Loucy (cell line): Measurements from ENCODE around the gene SCAP.
"Not testable (repeated sequence)": the region's sequence is repeated elsewhere in the genome, so short reads cannot be mapped to it uniquely, and the experiment has no call there.

Source experiments
- H2AFZ ChIP-seq: fragments of 200-600 bp; sonication (generic); 2 replicates; pipeline ENCODE4 v1.6.0; 2016; ENCODE audit warnings: antibody characterized with exemption, mild to moderate bottlenecking, low read length, moderate library complexity
- H3F3A ChIP-seq: fragments of 200-600 bp; 2 replicates; pipeline ENCODE4 v1.6.0; 2016; ENCODE audit warnings: antibody characterized with exemption, low read depth, mild to moderate bottlenecking
- H3K27me3 ChIP-seq: fragments of 200-600 bp; sonication (generic); 2 replicates; pipeline ENCODE4 v1.6.1; 2014; ENCODE audit warnings: low read length, mild to moderate bottlenecking; ENCODE audit not compliant: insufficient read depth, poor library complexity, severe bottlenecking
- H3K36me3 ChIP-seq: fragments of 200-600 bp; sonication (generic); 2 replicates; pipeline ENCODE4 v1.6.1; 2016; ENCODE audit warnings: low read length; ENCODE audit not compliant: insufficient read depth
- H3K4me1 ChIP-seq: fragments of 200-600 bp; sonication (generic); 2 replicates; pipeline ENCODE4 v1.5.1; 2014; ENCODE audit warnings: low read length, mild to moderate bottlenecking; ENCODE audit not compliant: insufficient read depth, poor library complexity, severe bottlenecking
- H3K4me2 ChIP-seq: fragments of 200-600 bp; sonication (generic); 2 replicates; pipeline ENCODE4 v1.6.0; 2014; ENCODE audit warnings: antibody characterized with exemption, low read length, low read depth, mild to moderate bottlenecking; ENCODE audit not compliant: poor library complexity, severe bottlenecking
- H3K4me3 ChIP-seq: fragments of 200-600 bp; sonication (generic); 2 replicates; pipeline ENCODE4 v1.5.1; 2014; ENCODE audit warnings: low read length, mild to moderate bottlenecking, mixed read lengths; ENCODE audit not compliant: poor library complexity, severe bottlenecking
- H3K79me2 ChIP-seq: fragments of 200-600 bp; sonication (generic); 2 replicates; pipeline ENCODE4 v1.6.1; 2014; ENCODE audit warnings: low read length; ENCODE audit not compliant: insufficient read depth
- H3K9ac ChIP-seq: fragments of 200-600 bp; sonication (generic); 2 replicates; pipeline ENCODE4 v1.6.0; 2014; ENCODE audit warnings: mild to moderate bottlenecking, low read depth, low read length, moderate library complexity; ENCODE audit not compliant: poor library complexity, severe bottlenecking
- H3K9me2 ChIP-seq: fragments of 200-600 bp; sonication (generic); replicated peaks from 2 replicates; pipeline ENCODE4 v1.6.1; 2016; ENCODE audit warnings: low read depth, low read length, mixed read lengths
- H3K9me3 ChIP-seq: fragments of 200-600 bp; sonication (generic); 2 replicates; pipeline ENCODE4 v1.6.1; 2014; ENCODE audit warnings: mild to moderate bottlenecking, antibody characterized with exemption, low read length, low read depth; ENCODE audit not compliant: insufficient read depth
- H4K20me1 ChIP-seq: fragments of 200-600 bp; sonication (generic); 2 replicates; pipeline ENCODE4 v1.6.0; 2014; ENCODE audit warnings: antibody characterized with exemption, low read length, mild to moderate bottlenecking; ENCODE audit not compliant: insufficient read depth, poor library complexity, severe bottlenecking
- CTCF ChIP-seq: fragments of 200-600 bp; sonication (generic); conservative IDR thresholded peaks from 2 replicates; pipeline ENCODE4 v1.5.1; 2014; ENCODE audit warnings: mild to moderate bottlenecking, antibody characterized with exemption, low read length
- EZH2phosphoT487 ChIP-seq: fragments of 200-600 bp; IDR thresholded peaks from 2 replicates; pipeline ENCODE4 v1.6.1; 2018; ENCODE audit warnings: antibody characterized with exemption, mild to moderate bottlenecking, moderate library complexity, borderline replicate concordance

The SCAP gene

GRCh38 chr3:47487265-47487664 is 11.5 kb upstream of the SCAP start:
- TF ChIP-seq CTCF (no peak), EZH2phosphoT487 (no peak)

DNA sequence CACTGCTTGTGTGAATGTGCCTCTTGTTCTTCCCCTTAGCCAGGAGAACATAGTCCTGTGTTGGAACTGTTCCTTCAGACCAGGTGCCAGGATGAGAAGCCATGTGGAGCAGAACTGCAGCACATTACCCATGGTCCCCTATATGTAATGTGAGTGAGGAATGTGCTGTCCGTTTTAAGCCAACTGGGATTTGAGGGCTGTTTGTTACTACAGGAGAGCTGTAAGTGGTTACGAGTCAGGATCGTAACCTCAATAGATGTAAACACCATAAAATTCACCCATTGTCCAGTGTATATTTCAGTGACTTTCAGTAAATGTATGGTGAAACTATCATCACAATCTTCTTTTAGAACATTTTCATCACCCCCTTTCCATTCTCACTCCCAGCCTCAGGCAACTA is 10.1 kb upstream of the SCAP start:
- no peaks in the 10 kb centered on the region for H3K79me2 ChIP-seq
- no peaks in the 10 kb centered on the region for H3K27me3 ChIP-seq
- no peaks in the 10 kb centered on the region for H3K36me3 ChIP-seq
- H2AFZ ChIP-seq: no peak overlapping the region
- H3K9me3 ChIP-seq: no peaks in the 10 kb centered on the region
- no peaks in the 10 kb centered on the region for H3K9me2 ChIP-seq
- no peak overlapping the region for H3K4me3 ChIP-seq
- H3F3A ChIP-seq: no peaks in the 10 kb centered on the region
- H4K20me1 ChIP-seq: no peaks in the 10 kb centered on the region
- H3K4me2 ChIP-seq: no peak overlapping the region
- TF ChIP-seq EZH2phosphoT487 (no peak), CTCF (no peak)
- no peak overlapping the region for H3K9ac ChIP-seq
- H3K4me1 ChIP-seq: no peaks in the 10 kb centered on the region

More at GRCh38 chr3:47487265-47487664, 11.5 kb upstream of the SCAP start:
- H3K9ac ChIP-seq: no peak overlapping the region
- no peaks in the 10 kb centered on the region; the same call in 1 of the 2 replicates for H3K36me3 ChIP-seq
- H3K27me3 ChIP-seq: no peaks in the 10 kb centered on the region
- H3K4me3 ChIP-seq: no peak overlapping the region
- no peaks in the 10 kb centered on the region for H3K9me2 ChIP-seq
- H3K79me2 ChIP-seq: no peaks in the 10 kb centered on the region
- no peaks in the 10 kb centered on the region for H3F3A ChIP-seq
- no peaks in the 10 kb centered on the region for H3K9me3 ChIP-seq
- no peaks in the 10 kb centered on the region for H4K20me1 ChIP-seq
- no peaks in the 10 kb centered on the region for H3K4me1 ChIP-seq
- no peak overlapping the region for H3K4me2 ChIP-seq
- H2AFZ ChIP-seq: no peak overlapping the region

DNA sequence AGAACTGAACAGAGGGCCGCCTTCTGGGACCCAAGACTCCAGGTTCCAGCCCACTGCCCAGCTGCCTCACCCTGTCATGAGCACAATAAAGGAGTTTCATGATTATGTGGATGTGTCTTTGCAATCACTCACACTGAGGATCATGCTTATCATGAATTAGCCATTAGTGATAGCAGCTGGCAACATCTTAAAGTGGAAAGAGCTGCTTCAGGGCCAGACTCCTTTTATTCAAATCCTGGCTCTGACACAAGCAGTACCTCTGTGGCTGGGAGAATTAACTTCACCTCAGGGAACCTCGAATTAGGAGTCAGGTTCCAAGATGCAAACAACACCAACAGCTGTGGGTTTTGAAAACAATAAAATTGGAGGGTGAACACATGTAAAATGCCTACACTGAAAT is 6.6 kb upstream of the SCAP start:
- no peaks in the 10 kb centered on the region for H4K20me1 ChIP-seq
- no peak overlapping the region for H3K4me2 ChIP-seq
- H3K79me2 ChIP-seq: no peaks in the 10 kb centered on the region
- H3K9me2 ChIP-seq: no peaks in the 10 kb centered on the region
- H2AFZ ChIP-seq: no peak overlapping the region
- H3K9ac ChIP-seq: no peak overlapping the region
- no peaks in the 10 kb centered on the region for H3F3A ChIP-seq
- H3K4me3 ChIP-seq: no peak overlapping the region
- no peaks in the 10 kb centered on the region for H3K9me3 ChIP-seq
- H3K4me1 ChIP-seq: no peaks in the 10 kb centered on the region
- H3K36me3 ChIP-seq: no peaks in the 10 kb centered on the region
- TF ChIP-seq CTCF (no peak), EZH2phosphoT487 (no peak)
- H3K27me3 ChIP-seq: no peaks in the 10 kb centered on the region

DNA sequence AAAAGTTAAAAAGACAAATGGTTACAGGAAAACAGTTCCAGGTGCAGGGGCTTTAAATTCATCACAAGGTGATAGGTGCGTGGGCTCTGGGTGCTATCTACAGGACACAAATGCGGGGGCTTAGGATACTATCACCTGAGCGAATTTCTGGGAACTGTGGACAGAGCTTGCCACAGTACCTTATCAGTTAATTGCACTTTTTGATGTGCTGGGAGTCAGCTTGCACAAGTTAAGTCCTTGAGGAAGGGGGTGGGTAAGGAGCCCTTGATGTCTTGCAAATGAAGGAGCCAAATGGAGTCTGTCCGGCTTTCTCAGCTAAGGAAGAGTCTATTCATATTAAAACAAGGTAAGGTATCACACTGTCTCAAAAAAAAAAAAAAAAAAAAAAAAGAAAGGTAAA is 6.0 kb upstream of the SCAP start:
- not testable (repeated sequence) for H3K9ac ChIP-seq, H3K4me3 ChIP-seq, H3K79me2 ChIP-seq, H3K36me3 ChIP-seq, H3K4me2 ChIP-seq, H2AFZ ChIP-seq, H3K9me3 ChIP-seq, H4K20me1 ChIP-seq, H3K9me2 ChIP-seq, H3K4me1 ChIP-seq, H3F3A ChIP-seq, H3K27me3 ChIP-seq

DNA sequence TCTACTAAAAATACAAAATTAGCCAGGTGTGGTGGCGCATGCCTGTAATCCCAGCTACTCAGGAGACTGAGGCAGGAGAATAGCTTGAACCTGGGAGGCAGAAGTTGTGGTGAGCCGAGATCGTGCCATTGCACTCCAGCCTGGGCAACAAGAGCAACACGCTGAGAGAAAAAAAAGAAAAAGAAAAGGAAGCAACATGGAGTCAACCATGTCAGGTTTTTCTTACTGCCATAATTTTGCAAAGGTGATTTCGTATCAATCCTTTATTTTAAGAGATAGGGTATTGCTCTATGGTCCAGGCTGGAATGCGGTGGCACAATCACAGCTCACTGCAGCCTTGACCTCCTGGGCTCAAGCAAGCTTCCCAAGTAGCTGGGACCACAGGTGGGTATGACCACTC is 4.5 kb upstream of the SCAP start:
- not testable (repeated sequence) for H3K36me3 ChIP-seq, H3K4me1 ChIP-seq, H3K4me2 ChIP-seq, H3K9ac ChIP-seq, H3K4me3 ChIP-seq, H3K9me2 ChIP-seq, H3K27me3 ChIP-seq, H3K79me2 ChIP-seq, H4K20me1 ChIP-seq, H3F3A ChIP-seq, H3K9me3 ChIP-seq, H2AFZ ChIP-seq
